Astrocyte (in vitro differentiated cells and primary cell): Measurements from ENCODE around the gene FGD2. TPM values are rescaled to one million over a fixed set of nuclear protein-coding genes. Genes with fewer than 3 reads are reported as not detected.

Source experiments
- DNase-seq: peaks from one replicate; pipeline ENCODE4 v3.0.0-alpha.2; 2010; ENCODE audit warnings: low read depth
- FAIRE-seq: peaks from 2 replicates; lab custom pipeline; 2011; peaks lifted over from hg19 to GRCh38; lab: Jason Lieb, UNC
- H2AFZ ChIP-seq: 2 replicates; pipeline ENCODE4 v1.6.0; 2012; ENCODE audit warnings: low read depth, low read length, inconsistent platforms
- H3K27ac ChIP-seq: 2 replicates; pipeline ENCODE4 v1.5.1; 2011; ENCODE audit warnings: low read depth, low read length, inconsistent platforms
- H3K27me3 ChIP-seq: 2 replicates; pipeline ENCODE4 v1.6.0; 2011; ENCODE audit warnings: low read length, inconsistent platforms; ENCODE audit not compliant: insufficient read depth
- H3K36me3 ChIP-seq: 2 replicates; pipeline ENCODE4 v1.5.1; 2011; ENCODE audit warnings: low read length, inconsistent platforms; ENCODE audit not compliant: insufficient read depth
- H3K4me1 ChIP-seq: 2 replicates; pipeline ENCODE4 v1.5.1; 2011; ENCODE audit warnings: low read length, inconsistent platforms; ENCODE audit not compliant: insufficient read depth
- H3K4me2 ChIP-seq: 2 replicates; pipeline ENCODE4 v1.6.0; 2012; ENCODE audit warnings: low read length, inconsistent platforms
- H3K4me3 ChIP-seq: 2 replicates; pipeline ENCODE4 v1.5.1; 2011; ENCODE audit warnings: low read depth, mild to moderate bottlenecking, low read length, inconsistent platforms; ENCODE audit not compliant: insufficient read depth
- H3K79me2 ChIP-seq: 2 replicates; pipeline ENCODE4 v1.6.0; 2012; ENCODE audit warnings: mild to moderate bottlenecking, low read length, inconsistent platforms; ENCODE audit not compliant: insufficient read depth
- H3K9ac ChIP-seq: 2 replicates; pipeline ENCODE4 v1.6.0; 2012; ENCODE audit warnings: mild to moderate bottlenecking, low read length, inconsistent platforms
- H3K9me3 ChIP-seq: 2 replicates; pipeline ENCODE4 v1.5.1; 2012; ENCODE audit warnings: low read depth, mild to moderate bottlenecking, low read length, inconsistent platforms; ENCODE audit not compliant: insufficient read depth
- H4K20me1 ChIP-seq: 2 replicates; pipeline ENCODE4 v1.6.0; 2012; ENCODE audit warnings: low read length, inconsistent platforms; ENCODE audit not compliant: insufficient read depth
- H3K27ac Mint-ChIP-seq: one replicate; pipeline ENCODE4 v1.8.0; 2021; ENCODE audit warnings: mild to moderate bottlenecking, mixed read lengths; ENCODE audit not compliant: unreplicated experiment
- H3K27me3 Mint-ChIP-seq: one replicate; pipeline ENCODE4 v1.8.0; 2021; ENCODE audit warnings: low read depth, mixed read lengths; ENCODE audit not compliant: unreplicated experiment
- H3K36me3 Mint-ChIP-seq: one replicate; pipeline ENCODE4 v1.8.0; 2021; ENCODE audit warnings: low read depth, mixed read lengths; ENCODE audit not compliant: unreplicated experiment
- H3K4me1 Mint-ChIP-seq: one replicate; pipeline ENCODE4 v1.8.0; 2021; ENCODE audit warnings: low read depth, mixed read lengths; ENCODE audit not compliant: unreplicated experiment
- H3K4me3 Mint-ChIP-seq: one replicate; pipeline ENCODE4 v1.8.0; 2021; ENCODE audit warnings: mild to moderate bottlenecking, moderate library complexity, mixed read lengths; ENCODE audit not compliant: unreplicated experiment
- H3K9me3 Mint-ChIP-seq: one replicate; pipeline ENCODE4 v1.8.0; 2021; ENCODE audit warnings: mild to moderate bottlenecking, mixed read lengths; ENCODE audit not compliant: unreplicated experiment
- EZH2 ChIP-seq: IDR thresholded peaks from 2 replicates; pipeline ENCODE4 v1.6.1; 2012; ENCODE audit warnings: mild to moderate bottlenecking, low read length, inconsistent platforms; ENCODE audit not compliant: insufficient read depth
- total RNA-seq: library from RNA; stranded (reverse); gene quantifications from 2 replicates; pipeline ENCODE4 v1.2.1, GENCODE V29; 2021
- TF ChIP-seq, protein P1 (sequence below): IDR thresholded peaks from 2 replicates; pipeline ENCODE4 v1.5.1; 2011; ENCODE audit warnings: low read depth, mild to moderate bottlenecking, inconsistent platforms, low read length, moderate library complexity; ENCODE audit not compliant: insufficient read depth

The FGD2 gene
- total RNA-seq, 1 donor from 2014 or later = not detected

DNA sequence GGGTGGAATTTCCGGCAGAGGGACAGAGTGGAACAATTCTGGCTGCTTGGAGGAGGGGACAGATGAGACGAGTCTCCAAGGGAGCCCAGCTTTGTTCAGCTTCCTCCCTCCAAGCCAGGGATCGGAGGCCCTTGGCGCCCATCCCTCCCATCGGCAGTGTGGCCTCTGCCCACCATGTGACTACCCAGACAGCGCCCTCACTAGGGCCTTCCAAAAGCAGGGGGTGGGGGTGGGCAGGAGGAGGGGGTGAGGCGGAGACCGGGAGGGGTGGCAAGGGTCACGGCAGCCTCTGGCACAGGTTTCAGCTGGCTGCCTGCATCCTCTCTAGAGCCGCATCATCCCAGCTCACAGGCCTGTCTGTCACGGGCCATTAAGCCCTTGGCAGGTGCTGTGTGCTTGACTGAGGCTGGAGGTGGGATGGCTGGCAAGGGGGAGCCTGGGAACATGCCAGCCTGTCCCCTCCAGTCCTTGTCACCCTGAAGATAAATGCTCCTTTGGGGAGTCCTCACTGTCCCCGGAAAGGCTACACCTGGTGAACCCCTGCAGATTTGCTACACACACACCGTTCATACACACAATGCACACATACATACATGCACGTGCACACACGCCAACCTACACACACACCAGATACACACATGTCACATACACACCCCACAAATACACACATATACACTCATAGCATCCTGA lies 6.2 kb upstream of the FGD2 start:
- peaks cover 1% of the 10 kb centered on the region for H3K4me1 Mint-ChIP-seq
- TF ChIP-seq, protein P1, sequence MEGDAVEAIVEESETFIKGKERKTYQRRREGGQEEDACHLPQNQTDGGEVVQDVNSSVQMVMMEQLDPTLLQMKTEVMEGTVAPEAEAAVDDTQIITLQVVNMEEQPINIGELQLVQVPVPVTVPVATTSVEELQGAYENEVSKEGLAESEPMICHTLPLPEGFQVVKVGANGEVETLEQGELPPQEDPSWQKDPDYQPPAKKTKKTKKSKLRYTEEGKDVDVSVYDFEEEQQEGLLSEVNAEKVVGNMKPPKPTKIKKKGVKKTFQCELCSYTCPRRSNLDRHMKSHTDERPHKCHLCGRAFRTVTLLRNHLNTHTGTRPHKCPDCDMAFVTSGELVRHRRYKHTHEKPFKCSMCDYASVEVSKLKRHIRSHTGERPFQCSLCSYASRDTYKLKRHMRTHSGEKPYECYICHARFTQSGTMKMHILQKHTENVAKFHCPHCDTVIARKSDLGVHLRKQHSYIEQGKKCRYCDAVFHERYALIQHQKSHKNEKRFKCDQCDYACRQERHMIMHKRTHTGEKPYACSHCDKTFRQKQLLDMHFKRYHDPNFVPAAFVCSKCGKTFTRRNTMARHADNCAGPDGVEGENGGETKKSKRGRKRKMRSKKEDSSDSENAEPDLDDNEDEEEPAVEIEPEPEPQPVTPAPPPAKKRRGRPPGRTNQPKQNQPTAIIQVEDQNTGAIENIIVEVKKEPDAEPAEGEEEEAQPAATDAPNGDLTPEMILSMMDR = no peak
- TF ChIP-seq EZH2 = no peak
- Histone ChIP-seq H2AFZ (no peak overlapping the region), H3K4me1 (no peaks in the 10 kb centered on the region), H3K9ac (no peak overlapping the region), H3K27ac (no peak overlapping the region), H3K4me3 (no peak overlapping the region), H3K4me2 (no peak overlapping the region), H3K79me2 (no peaks in the 10 kb centered on the region), H3K36me3 (no peaks in the 10 kb centered on the region), H3K9me3 (no peaks in the 10 kb centered on the region), H3K27me3 (peaks cover 4% of the 10 kb centered on the region), H4K20me1 (no peaks in the 10 kb centered on the region)
- no peak overlapping the region for H3K4me3 Mint-ChIP-seq
- H3K9me3 Mint-ChIP-seq = no peaks in the 10 kb centered on the region
- FAIRE-seq (no peak), DNase-seq (no peak)
- peaks cover 23% of the 10 kb centered on the region for H3K27me3 Mint-ChIP-seq
- H3K27ac Mint-ChIP-seq = no peak overlapping the region
- H3K36me3 Mint-ChIP-seq = peaks cover 1% of the 10 kb centered on the region

GRCh38 chr6:36999751-37000125 lies 5.7 kb upstream of the FGD2 start:
- Histone ChIP-seq H3K27ac (no peak overlapping the region), H3K4me3 (no peak overlapping the region), H3K4me1 (no peaks in the 10 kb centered on the region), H3K79me2 (no peaks in the 10 kb centered on the region), H3K27me3 (peaks cover 3% of the 10 kb centered on the region), H3K36me3 (no peaks in the 10 kb centered on the region), H3K9me3 (no peaks in the 10 kb centered on the region), H4K20me1 (no peaks in the 10 kb centered on the region), H2AFZ (no peak overlapping the region), H3K4me2 (no peak overlapping the region), H3K9ac (no peak overlapping the region)
- Mint-ChIP-seq H3K4me1 (peaks cover 1% of the 10 kb centered on the region), H3K4me3 (no peak overlapping the region), H3K27me3 (peaks cover 23% of the 10 kb centered on the region), H3K9me3 (no peaks in the 10 kb centered on the region), H3K36me3 (peaks cover 1% of the 10 kb centered on the region), H3K27ac (no peak overlapping the region)
- no peak for TF ChIP-seq EZH2
- TF ChIP-seq, protein P1 = no peak
- no peak for FAIRE-seq
- no peak for DNase-seq
